Measurements from ENCODE around the gene CSF2RB.

Gene CSF2RB

GRCh38 chr22:36913427-36914389, at the start of gene CSF2RB:
Gene CSF2RB (plus strand): TSS chr22:36913628. CDS start chr22:36922208, 8,580 bp downstream.
- no peak for DNase-seq

- DNase-seq: no peak
These were observed 49.4 kb upstream of the CSF2RB start for GRCh38 chr22:36863979-36864378.

- DNase-seq: no peak
These were observed 48.8 kb upstream of the CSF2RB start for GRCh38 chr22:36864454-36865215.

GRCh38 chr22:36865346-36865745, 48.1 kb upstream of the CSF2RB start:
- DNase-seq: no peak

GRCh38 chr22:36867695-36868094, 45.7 kb upstream of the CSF2RB start:
- no peak for DNase-seq

GRCh38 chr22:36868546-36869181, 44.8 kb upstream of the CSF2RB start:
- DNase-seq: no peak

GRCh38 chr22:36870250-36870649, 43.2 kb upstream of the CSF2RB start:
- no peak for DNase-seq

GRCh38 chr22:36871669-36872081, 41.8 kb upstream of the CSF2RB start:
- DNase-seq: no peak

GRCh38 chr22:36872084-36872483, 41.3 kb upstream of the CSF2RB start:
- no peak for DNase-seq

GRCh38 chr22:36872866-36873498, 40.4 kb upstream of the CSF2RB start:
- no peak for DNase-seq

GRCh38 chr22:36873614-36874308, 39.7 kb upstream of the CSF2RB start:
- DNase-seq: no peak

GRCh38 chr22:36874309-36874696, 39.1 kb upstream of the CSF2RB start:
- no peak for DNase-seq

GRCh38 chr22:36874736-36875135, 38.7 kb upstream of the CSF2RB start:
- DNase-seq: no peak

GRCh38 chr22:36875741-36876140, 37.7 kb upstream of the CSF2RB start:
- DNase-seq: no peak

- DNase-seq: no peak
These were observed 33.7 kb upstream of the CSF2RB start for GRCh38 chr22:36879775-36880174.

GRCh38 chr22:36881504-36882245, 31.8 kb upstream of the CSF2RB start:
- DNase-seq: no peak

GRCh38 chr22:36884349-36885158, 28.9 kb upstream of the CSF2RB start:
- DNase-seq: no peak

GRCh38 chr22:36885474-36885873, 28.0 kb upstream of the CSF2RB start:
- no peak for DNase-seq

- DNase-seq: no peak
These were observed 27.4 kb upstream of the CSF2RB start for GRCh38 chr22:36886016-36886415.

GRCh38 chr22:36887162-36887561, 26.3 kb upstream of the CSF2RB start:
- no peak for DNase-seq

- no peak for DNase-seq
These were observed 21.8 kb upstream of the CSF2RB start for GRCh38 chr22:36891646-36892045.

Data from DMS79 (cell line).